PFSK-1 (cell line): Measurements from ENCODE around the gene MYH7.

Experiments used
- FOXP2 ChIP-seq: optimal IDR thresholded peaks from 2 replicates; pipeline ENCODE3; 2011; ENCODE audit warnings: borderline replicate concordance, control low read depth, inconsistent platforms; ENCODE audit not compliant: insufficient read depth; ENCODE audit errors: extremely low read length, extremely low read depth
- POLR2AphosphoS5 ChIP-seq: IDR thresholded peaks from 2 replicates; pipeline ENCODE4 v1.6.1; 2012; ENCODE audit warnings: low read depth, mild to moderate bottlenecking, control low read depth, low read length, moderate library complexity
- REST ChIP-seq, 2 experiments: IDR thresholded peaks; 2 replicates each; pipeline versions ENCODE4 v1.6.1 to v1.8.0; 2011 to 2012; ENCODE audit warnings: low read depth in 2 of 2, low read length in 2 of 2, control low read depth in 1 of 2, inconsistent platforms in 1 of 2, mild to moderate bottlenecking in 1 of 2, moderate library complexity in 1 of 2; ENCODE audit not compliant: insufficient read depth in 1 of 2
- SIN3A ChIP-seq: IDR thresholded peaks from 2 replicates; pipeline ENCODE4 v1.6.1; 2012; ENCODE audit warnings: mild to moderate bottlenecking, low read length, moderate library complexity, borderline replicate concordance; ENCODE audit not compliant: insufficient read depth
- TAF1 ChIP-seq: IDR thresholded peaks from 2 replicates; pipeline ENCODE4 v1.6.1; 2012; ENCODE audit warnings: low read length, control low read depth, borderline replicate concordance; ENCODE audit not compliant: insufficient read depth

The MYH7 gene

GRCh38 chr14:23377573-23378563, 57.6 kb downstream of the MYH7 start:
- no peak for TF ChIP-seq FOXP2
- no peak for TF ChIP-seq TAF1
- TF ChIP-seq SIN3A = no peak
- no peak for TF ChIP-seq REST (IDR thresholded peaks at IDR 0.05; ENCODE audit: insufficient read depth in 1 of 2, low read depth in 2 of 2, low read length in 2 of 2)
- no peak for TF ChIP-seq POLR2AphosphoS5

DNA sequence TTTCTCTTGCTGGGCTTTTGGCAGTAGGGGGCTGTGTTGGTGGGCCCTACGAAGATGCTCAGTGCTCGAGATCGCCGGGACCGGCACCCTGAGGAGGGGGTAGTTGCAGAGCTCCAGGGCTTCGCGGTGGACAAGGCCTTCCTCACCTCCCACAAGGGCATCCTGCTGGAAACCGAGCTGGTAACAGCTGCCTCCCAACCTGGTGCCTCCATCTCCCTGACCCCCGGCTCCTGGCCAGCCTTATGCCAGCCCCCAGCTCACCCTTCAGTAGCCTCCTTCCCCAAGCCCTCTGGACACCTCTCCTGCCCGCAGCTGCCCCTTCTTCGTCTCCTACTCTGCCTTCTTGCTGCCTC, 58.3 kb downstream of the MYH7 start:
- TF ChIP-seq POLR2AphosphoS5 (no peak), FOXP2 (no peak), REST (IDR thresholded peaks at IDR 0.05; ENCODE audit: insufficient read depth in 1 of 2, low read depth in 2 of 2, low read length in 2 of 2) (no peak), TAF1 (no peak), SIN3A (no peak)

- TF ChIP-seq POLR2AphosphoS5 (no peak), REST (IDR thresholded peaks at IDR 0.05; ENCODE audit: insufficient read depth in 1 of 2, low read depth in 2 of 2, low read length in 2 of 2) (no peak), SIN3A (no peak), TAF1 (no peak), FOXP2 (no peak)
Measured at GRCh38 chr14:23376482-23377197, 58.8 kb downstream of the MYH7 start, which contains the start of gene CMTM5. Gene CMTM5 (plus strand): TSS chr14:23377046. CDS start chr14:23377252, 206 bp downstream.

- TF ChIP-seq SIN3A (no peak), TAF1 (no peak), REST (IDR thresholded peaks at IDR 0.05; ENCODE audit: insufficient read depth in 1 of 2, low read depth in 2 of 2, low read length in 2 of 2) (no peak), POLR2AphosphoS5 (no peak), FOXP2 (no peak)
Measured at GRCh38 chr14:23375527-23376251, 59.8 kb downstream of the MYH7 start.
